Measurements from ENCODE around the gene TASOR2. TPM values are rescaled to one million over a fixed set of nuclear protein-coding genes. Genes with fewer than 3 reads are reported as not detected.
A peak's percentile ranks its signal among the peaks of the same experiment; 100 is the strongest.

Gene TASOR2
- total RNA-seq, 1 donor from 2014 or later, result 89.2 TPM

GRCh38 chr10:5647507-5648240 is 37.0 kb upstream of the TASOR2 start:
- Mint-ChIP-seq H3K9me3 (peaks cover 8% of the 10 kb centered on the region), H3K4me3 (no peak overlapping the region), H3K36me3 (ENCODE audit: low read depth) (peaks cover 10% of the 10 kb centered on the region), H3K27ac (peak overlapping the region; percentile 89), H3K4me1 (ENCODE audit: low read depth) (peaks cover 24% of the 10 kb centered on the region), H3K27me3 (ENCODE audit: insufficient read depth) (peaks cover 7% of the 10 kb centered on the region)
- intact Hi-C loops (cut with micrococcal nuclease), result no loop called here
- no peak for DNase-seq (ENCODE audit: low spot score)

GRCh38 chr10:5648494-5649457 is 35.9 kb upstream of the TASOR2 start:
- H3K4me3 Mint-ChIP-seq, result no peak overlapping the region
- H3K4me1 Mint-ChIP-seq (ENCODE audit: low read depth), result peaks cover 24% of the 10 kb centered on the region
- H3K9me3 Mint-ChIP-seq, result peaks cover 8% of the 10 kb centered on the region
- intact Hi-C loops (cut with micrococcal nuclease), result no loop called here
- peaks cover 7% of the 10 kb centered on the region for H3K27me3 Mint-ChIP-seq (ENCODE audit: insufficient read depth)
- peak overlapping the region; percentile 89 for H3K27ac Mint-ChIP-seq
- peaks cover 10% of the 10 kb centered on the region for H3K36me3 Mint-ChIP-seq (ENCODE audit: low read depth)
- DNase-seq (ENCODE audit: low spot score), result no peak

- H3K9me3 Mint-ChIP-seq, result peaks cover 8% of the 10 kb centered on the region
- no peak overlapping the region for H3K4me3 Mint-ChIP-seq
- H3K27me3 Mint-ChIP-seq (ENCODE audit: insufficient read depth), result peaks cover 7% of the 10 kb centered on the region
- H3K27ac Mint-ChIP-seq, result peak overlapping the region; percentile 65
- intact Hi-C loops (cut with micrococcal nuclease), result no loop called here
- peaks cover 10% of the 10 kb centered on the region for H3K36me3 Mint-ChIP-seq (ENCODE audit: low read depth)
- DNase-seq (ENCODE audit: low spot score), result no peak
- peaks cover 30% of the 10 kb centered on the region for H3K4me1 Mint-ChIP-seq (ENCODE audit: low read depth)
These were observed 34.9 kb upstream of the TASOR2 start for GRCh38 chr10:5649746-5650145.

DNA sequence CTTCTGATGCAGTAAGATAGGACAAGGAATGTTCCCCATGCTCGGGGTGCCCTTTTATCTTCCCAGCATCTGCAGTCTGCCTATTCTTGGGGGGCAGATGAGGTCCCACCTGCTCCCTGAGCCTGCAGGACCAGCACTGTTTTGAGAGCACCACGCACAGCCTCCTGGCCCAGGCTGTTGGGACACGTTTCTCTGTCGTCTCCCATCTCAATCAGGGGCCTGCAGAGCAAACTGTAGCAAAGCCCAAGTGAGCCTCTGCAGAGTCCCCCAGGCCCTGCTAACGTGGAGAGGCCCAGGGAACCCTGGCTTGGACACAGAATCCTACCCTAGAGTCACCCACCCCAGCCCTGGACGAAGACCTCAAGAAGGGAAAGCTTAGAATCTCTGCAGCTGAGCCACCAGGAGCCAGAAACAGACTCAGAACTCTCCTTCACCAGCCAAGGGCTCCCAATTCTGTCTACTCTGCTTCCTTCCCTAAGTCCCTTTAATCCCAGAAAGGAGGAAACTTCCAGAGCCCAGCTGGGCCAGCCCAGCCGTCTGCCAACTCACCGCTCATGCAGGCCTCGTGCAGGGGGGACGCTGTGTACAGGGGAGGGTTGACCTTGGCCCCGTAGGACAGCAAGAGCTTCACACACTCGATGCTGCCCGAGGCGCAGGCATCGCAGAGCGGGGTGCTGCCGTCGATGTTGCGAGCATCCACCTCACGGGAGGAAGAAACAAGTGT is 33.8 kb upstream of the TASOR2 start:
- peaks cover 10% of the 10 kb centered on the region for H3K36me3 Mint-ChIP-seq (ENCODE audit: low read depth)
- no peak overlapping the region for H3K4me3 Mint-ChIP-seq
- DNase-seq (ENCODE audit: low spot score), result no peak
- intact Hi-C loops (cut with micrococcal nuclease), result no loop called here
- H3K27me3 Mint-ChIP-seq (ENCODE audit: insufficient read depth), result peaks cover 7% of the 10 kb centered on the region
- H3K4me1 Mint-ChIP-seq (ENCODE audit: low read depth), result peaks cover 39% of the 10 kb centered on the region
- H3K27ac Mint-ChIP-seq, result peak overlapping the region; percentile 18
- H3K9me3 Mint-ChIP-seq, result peaks cover 8% of the 10 kb centered on the region

DNA sequence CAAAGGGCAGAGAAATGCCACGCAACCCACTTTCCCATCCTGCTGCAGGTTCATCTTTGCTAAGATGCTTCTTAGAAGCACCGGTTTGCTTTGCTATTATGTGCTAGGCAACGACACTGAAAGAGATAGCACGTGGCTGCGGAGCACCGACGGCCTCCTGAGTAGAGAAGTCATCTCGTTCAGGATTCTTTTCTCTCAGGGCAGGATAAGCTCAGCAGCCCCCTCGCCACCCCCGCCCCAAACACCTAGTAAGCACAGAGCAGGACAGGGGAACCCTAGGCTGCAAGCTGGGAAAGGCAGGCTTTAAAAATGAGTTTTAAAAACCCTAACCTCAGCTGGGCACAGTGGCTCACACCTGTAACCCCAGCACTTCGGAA is 33.3 kb upstream of the TASOR2 start:
- intact Hi-C loops (cut with micrococcal nuclease), result no loop called here
- Mint-ChIP-seq H3K9me3 (peaks cover 8% of the 10 kb centered on the region), H3K4me1 (ENCODE audit: low read depth) (peaks cover 40% of the 10 kb centered on the region), H3K4me3 (no peak overlapping the region), H3K27ac (no peak overlapping the region), H3K36me3 (ENCODE audit: low read depth) (peaks cover 10% of the 10 kb centered on the region), H3K27me3 (ENCODE audit: insufficient read depth) (peaks cover 7% of the 10 kb centered on the region)
- DNase-seq (ENCODE audit: low spot score), result no peak

- intact Hi-C loops (cut with micrococcal nuclease), result no loop called here
- DNase-seq (ENCODE audit: low spot score), result no peak
- H3K4me3 Mint-ChIP-seq, result no peak overlapping the region
- peaks cover 7% of the 10 kb centered on the region for H3K27me3 Mint-ChIP-seq (ENCODE audit: insufficient read depth)
- no peak overlapping the region for H3K27ac Mint-ChIP-seq
- H3K4me1 Mint-ChIP-seq (ENCODE audit: low read depth), result peaks cover 40% of the 10 kb centered on the region
- H3K9me3 Mint-ChIP-seq, result peaks cover 5% of the 10 kb centered on the region
- peaks cover 5% of the 10 kb centered on the region for H3K36me3 Mint-ChIP-seq (ENCODE audit: low read depth)
These were observed 31.9 kb upstream of the TASOR2 start for GRCh38 chr10:5652746-5653145.

DNA sequence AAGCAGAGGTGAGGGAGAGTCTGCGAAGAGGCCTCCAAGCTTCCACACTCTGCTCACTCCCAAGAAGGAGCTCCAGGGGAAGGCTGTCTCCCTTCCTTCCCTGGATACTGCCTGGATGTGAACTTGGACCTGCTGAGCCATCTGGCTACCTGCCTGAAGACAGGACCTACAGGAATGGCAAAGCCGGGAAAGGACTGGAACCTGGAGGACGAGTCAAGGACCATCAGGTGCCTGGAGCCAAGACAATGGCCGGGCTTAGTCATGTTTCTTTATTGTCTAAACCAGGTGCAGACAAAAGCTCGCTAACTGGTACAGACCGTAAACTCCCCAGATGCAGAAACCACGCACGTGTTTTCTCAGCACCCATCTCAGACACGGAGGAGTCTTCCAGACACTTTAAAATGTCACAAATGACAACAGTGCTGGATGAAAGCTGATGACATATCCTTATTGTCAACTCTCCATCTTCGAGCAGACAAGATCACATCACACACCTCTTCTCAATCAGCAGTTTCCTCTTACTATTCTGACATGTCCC is 30.4 kb upstream of the TASOR2 start:
- no peak overlapping the region for H3K27ac Mint-ChIP-seq
- peaks cover 36% of the 10 kb centered on the region for H3K4me1 Mint-ChIP-seq (ENCODE audit: low read depth)
- intact Hi-C loops (cut with micrococcal nuclease), result no loop called here
- no peaks in the 10 kb centered on the region for H3K9me3 Mint-ChIP-seq
- no peaks in the 10 kb centered on the region for H3K27me3 Mint-ChIP-seq (ENCODE audit: insufficient read depth)
- H3K4me3 Mint-ChIP-seq, result no peak overlapping the region
- peaks cover 4% of the 10 kb centered on the region for H3K36me3 Mint-ChIP-seq (ENCODE audit: low read depth)
- DNase-seq (ENCODE audit: low spot score), result no peak

DNA sequence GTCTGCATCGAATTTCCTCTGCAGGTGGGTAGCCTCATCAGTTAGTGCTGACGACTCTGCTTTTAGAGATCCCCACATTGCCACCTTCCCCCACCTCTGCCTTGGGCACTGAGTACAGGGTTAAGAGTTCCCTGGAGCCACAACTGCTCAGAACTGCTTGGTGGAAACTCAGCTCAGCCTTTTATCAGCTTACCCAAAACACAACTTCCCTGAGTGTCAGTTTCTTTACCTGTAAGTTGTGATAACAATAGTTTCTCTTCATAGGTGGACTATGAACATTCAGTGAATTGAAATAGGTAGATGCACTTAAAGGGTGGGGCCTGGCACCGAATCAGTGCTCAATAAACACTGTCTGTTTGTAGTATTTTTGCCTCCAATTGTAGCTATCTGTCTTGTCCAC is 29.5 kb upstream of the TASOR2 start:
- no peaks in the 10 kb centered on the region for H3K27me3 Mint-ChIP-seq (ENCODE audit: insufficient read depth)
- peaks cover 39% of the 10 kb centered on the region for H3K4me1 Mint-ChIP-seq (ENCODE audit: low read depth)
- intact Hi-C loops (cut with micrococcal nuclease), result no loop called here
- no peaks in the 10 kb centered on the region for H3K9me3 Mint-ChIP-seq
- no peak overlapping the region for H3K27ac Mint-ChIP-seq
- no peak for DNase-seq (ENCODE audit: low spot score)
- peaks cover under 1% of the 10 kb centered on the region for H3K36me3 Mint-ChIP-seq (ENCODE audit: low read depth)
- no peak overlapping the region for H3K4me3 Mint-ChIP-seq

GRCh38 chr10:5656737-5657579 is 27.7 kb upstream of the TASOR2 start:
- Mint-ChIP-seq H3K4me3 (no peak overlapping the region), H3K27ac (no peak overlapping the region), H3K9me3 (no peaks in the 10 kb centered on the region), H3K27me3 (ENCODE audit: insufficient read depth) (no peaks in the 10 kb centered on the region), H3K4me1 (ENCODE audit: low read depth) (peaks cover 44% of the 10 kb centered on the region), H3K36me3 (ENCODE audit: low read depth) (no peaks in the 10 kb centered on the region)
- intact Hi-C loops (cut with micrococcal nuclease), result no loop called here
- no peak for DNase-seq (ENCODE audit: low spot score)

DNA sequence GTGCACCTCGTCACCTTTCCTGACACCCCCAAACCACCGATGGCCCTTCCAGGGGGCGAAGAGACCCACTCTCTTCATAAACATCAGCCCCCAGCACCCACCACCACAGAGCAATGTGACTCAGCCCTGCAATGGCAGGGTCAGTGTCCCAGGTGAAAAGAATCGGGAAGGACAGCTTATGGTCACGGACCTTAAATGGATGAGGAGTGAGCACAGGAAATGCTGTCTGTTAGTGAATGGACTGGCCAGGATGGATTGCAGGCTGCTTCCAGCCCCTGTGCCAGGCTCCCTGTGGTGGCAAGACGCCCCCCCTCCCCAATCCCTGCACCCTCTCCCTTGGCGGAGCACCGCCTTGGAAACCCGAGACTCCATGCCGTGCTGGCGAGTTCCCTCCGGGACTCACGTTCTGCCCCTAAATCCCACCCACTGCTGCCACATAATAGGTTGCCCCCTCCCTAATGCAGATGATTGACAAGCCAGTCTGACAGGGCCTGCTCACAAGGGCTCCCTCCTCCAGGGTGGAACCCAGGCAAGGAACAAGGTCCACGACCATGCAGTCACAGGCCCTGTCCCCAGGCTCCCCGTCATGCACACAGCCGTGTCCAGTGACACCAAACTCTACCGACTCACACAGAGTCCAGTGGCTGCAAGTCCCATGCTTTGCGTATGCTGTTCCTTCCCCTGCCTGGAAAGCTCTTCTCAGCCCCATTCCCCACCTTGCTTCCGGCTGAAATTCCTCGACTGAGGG is 25.6 kb upstream of the TASOR2 start:
- intact Hi-C loops (cut with micrococcal nuclease), result no loop called here
- no peaks in the 10 kb centered on the region for H3K36me3 Mint-ChIP-seq (ENCODE audit: low read depth)
- H3K4me3 Mint-ChIP-seq, result no peak overlapping the region
- no peaks in the 10 kb centered on the region for H3K27me3 Mint-ChIP-seq (ENCODE audit: insufficient read depth)
- DNase-seq (ENCODE audit: low spot score), result no peak
- H3K4me1 Mint-ChIP-seq (ENCODE audit: low read depth), result peaks cover 44% of the 10 kb centered on the region
- H3K27ac Mint-ChIP-seq, result no peak overlapping the region
- no peaks in the 10 kb centered on the region for H3K9me3 Mint-ChIP-seq

- Mint-ChIP-seq H3K36me3 (ENCODE audit: low read depth) (no peaks in the 10 kb centered on the region), H3K4me3 (no peak overlapping the region), H3K9me3 (no peaks in the 10 kb centered on the region), H3K4me1 (ENCODE audit: low read depth) (peaks cover 38% of the 10 kb centered on the region), H3K27ac (peak overlapping the region; percentile 50), H3K27me3 (ENCODE audit: insufficient read depth) (peaks cover 3% of the 10 kb centered on the region)
- intact Hi-C loops (cut with micrococcal nuclease), result no loop called here
- DNase-seq (ENCODE audit: low spot score), result no peak
These were observed 24.7 kb upstream of the TASOR2 start for GRCh38 chr10:5659702-5660528.

Data from activated T-helper 1 cell treated with anti-CD3 and anti-CD28 coated beads, Interleukin-12 subunit alpha, Interleukin-12 subunit beta, Interleukin-2, Interleukin-4 antibody, amounts not matched to agents 30 ng/mL and 10 ng/mL and 1 ng/mL, durations not matched to agents 14 hours and 24 hours and 36 hours (primary cell).